ENCODE data around the gene PTPRT.

The PTPRT gene

GRCh38 chr20:42886046-42886445, 303.7 kb downstream of the PTPRT start:
- no peaks in the 10 kb centered on the region for H3F3A ChIP-seq (ENCODE audit: insufficient read depth)
- H3K4me3 ChIP-seq (ENCODE audit: insufficient read depth, low read length, poor library complexity, severe bottlenecking) = no peak overlapping the region
- no peak for TF ChIP-seq EZH2phosphoT487 (conservative IDR thresholded peaks at IDR 0.05; ENCODE audit: low read length)
- no peak for TF ChIP-seq CTCF (IDR thresholded peaks at IDR 0.05; ENCODE audit: insufficient read depth, low read length, poor library complexity, severe bottlenecking)
- no peaks in the 10 kb centered on the region for H4K20me1 ChIP-seq (ENCODE audit: low read depth, low read length)
- H3K9ac ChIP-seq (ENCODE audit: low read length) = no peak overlapping the region
- H3K79me2 ChIP-seq (ENCODE audit: insufficient read depth, low read length) = no peaks in the 10 kb centered on the region
- no peak overlapping the region for H2AFZ ChIP-seq (ENCODE audit: low read depth, low read length, severe bottlenecking)
- H3K36me3 ChIP-seq (ENCODE audit: low read length) = no peaks in the 10 kb centered on the region
- H3K27ac ChIP-seq (ENCODE audit: low read depth, low read length) = no peak overlapping the region
- no peaks in the 10 kb centered on the region for H3K9me2 ChIP-seq (replicated peaks; ENCODE audit: insufficient read depth, low read length)
- H3K27me3 ChIP-seq (ENCODE audit: low read length) = no peaks in the 10 kb centered on the region
- H3K4me2 ChIP-seq (ENCODE audit: low read depth, low read length, poor library complexity, severe bottlenecking) = no peak overlapping the region
- H3K9me3 ChIP-seq (ENCODE audit: insufficient read depth, low read length) = no peaks in the 10 kb centered on the region

DNA sequence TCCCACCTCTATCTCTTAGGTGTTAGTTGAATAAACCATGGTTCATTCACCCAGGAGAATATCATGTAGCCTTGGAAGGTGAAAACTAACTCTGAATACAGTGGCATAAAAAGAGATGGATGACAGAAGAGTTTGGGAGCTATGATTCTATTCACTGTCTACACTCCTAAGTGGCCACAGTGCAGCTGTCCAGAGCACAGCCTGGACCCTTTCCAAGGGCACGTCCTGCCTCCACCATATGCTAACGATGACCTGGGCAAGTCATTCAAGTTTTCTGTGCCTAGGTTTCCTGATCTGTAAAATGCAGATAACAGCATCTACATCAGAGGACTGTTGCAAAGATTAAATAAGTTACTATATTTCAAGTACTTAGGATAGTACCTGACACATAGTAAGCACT, 314.1 kb downstream of the PTPRT start:
- TF ChIP-seq EZH2phosphoT487 (conservative IDR thresholded peaks at IDR 0.05; ENCODE audit: low read length) (no peak), CTCF (IDR thresholded peaks at IDR 0.05; ENCODE audit: insufficient read depth, low read length, poor library complexity, severe bottlenecking) (no peak)
- Histone ChIP-seq H4K20me1 (ENCODE audit: low read depth, low read length) (no peaks in the 10 kb centered on the region), H3K36me3 (ENCODE audit: low read length) (no peaks in the 10 kb centered on the region)

GRCh38 chr20:42873259-42873658, 316.4 kb downstream of the PTPRT start:
- no peaks in the 10 kb centered on the region for H3K27me3 ChIP-seq (ENCODE audit: low read length)
- no peaks in the 10 kb centered on the region for H3K79me2 ChIP-seq (ENCODE audit: insufficient read depth, low read length)
- TF ChIP-seq EZH2phosphoT487 (conservative IDR thresholded peaks at IDR 0.05; ENCODE audit: low read length) (no peak), CTCF (IDR thresholded peaks at IDR 0.05; ENCODE audit: insufficient read depth, low read length, poor library complexity, severe bottlenecking) (no peak)

More for the DNA sequence above, 314.1 kb downstream of the PTPRT start:
- Histone ChIP-seq H3F3A (ENCODE audit: insufficient read depth) (no peaks in the 10 kb centered on the region), H3K79me2 (ENCODE audit: insufficient read depth, low read length) (no peaks in the 10 kb centered on the region), H3K27ac (ENCODE audit: low read depth, low read length) (no peak overlapping the region), H3K9me3 (ENCODE audit: insufficient read depth, low read length) (no peaks in the 10 kb centered on the region), H3K27me3 (ENCODE audit: low read length) (no peaks in the 10 kb centered on the region), H3K4me3 (ENCODE audit: insufficient read depth, low read length, poor library complexity, severe bottlenecking) (no peak overlapping the region), H3K9me2 (replicated peaks; ENCODE audit: insufficient read depth, low read length) (no peaks in the 10 kb centered on the region), H2AFZ (ENCODE audit: low read depth, low read length, severe bottlenecking) (no peak overlapping the region), H3K9ac (ENCODE audit: low read length) (no peak overlapping the region), H3K4me2 (ENCODE audit: low read depth, low read length, poor library complexity, severe bottlenecking) (no peak overlapping the region)

More at GRCh38 chr20:42873259-42873658, 316.4 kb downstream of the PTPRT start:
- Histone ChIP-seq H3F3A (ENCODE audit: insufficient read depth) (no peaks in the 10 kb centered on the region), H4K20me1 (ENCODE audit: low read depth, low read length) (no peaks in the 10 kb centered on the region), H3K9me2 (replicated peaks; ENCODE audit: insufficient read depth, low read length) (no peaks in the 10 kb centered on the region), H3K36me3 (ENCODE audit: low read length) (no peaks in the 10 kb centered on the region), H2AFZ (ENCODE audit: low read depth, low read length, severe bottlenecking) (no peak overlapping the region), H3K4me3 (ENCODE audit: insufficient read depth, low read length, poor library complexity, severe bottlenecking) (no peak overlapping the region), H3K27ac (ENCODE audit: low read depth, low read length) (no peak overlapping the region), H3K9ac (ENCODE audit: low read length) (no peak overlapping the region), H3K9me3 (ENCODE audit: insufficient read depth, low read length) (no peaks in the 10 kb centered on the region), H3K4me2 (ENCODE audit: low read depth, low read length, poor library complexity, severe bottlenecking) (no peak overlapping the region)

Measured in SU-DHL-6 (cell line).